Pancreas (tissue), 10 donors: ENCODE results near the gene APBA2. TPM values are rescaled to one million over a fixed set of nuclear protein-coding genes. Genes with fewer than 3 reads are reported as not detected.

Source experiments
- ATAC-seq, 4 donors: fragments of 200-7000 bp; cut with Tn5 transposase; one replicate each; pipeline versions ENCODE4 v1.8.0 to v1.9.1; 2020; ENCODE audit warnings: mild to moderate bottlenecking in 4 of 4, moderate library complexity in 4 of 4
- DNase-seq, 6 donors: peaks; one replicate each; pipeline ENCODE4 v3.0.0-alpha.2; 2020
- FAIRE-seq: peaks from 2 replicates; lab custom pipeline; 2012; peaks lifted over from hg19 to GRCh38; lab: Jason Lieb, UNC
- H3K27ac ChIP-seq, 4 donors: fragments of 200-600 bp; sonication (generic); 1 replicate in 3 of 4; 2 replicates in 1 of 4; pipeline versions ENCODE4 v1.5.0 to v1.8.0; 2020
- H3K27me3 ChIP-seq, 4 donors: fragments of 200-600 bp; one replicate each; pipeline ENCODE4 v1.8.0; 2021
- H3K36me3 ChIP-seq, 3 donors: fragments of 200-600 bp; sonication (generic) in 1 of 3; one replicate each; pipeline versions ENCODE4 v1.5.0 to v1.8.0; 2020 to 2021
- H3K4me1 ChIP-seq, 3 donors: fragments of 200-600 bp; one replicate each; pipeline ENCODE4 v1.8.0; 2021
- H3K4me3 ChIP-seq, 4 donors: fragments of 200-600 bp; sonication (generic) in 2 of 4; one replicate each; pipeline versions ENCODE4 v1.5.0 to v1.8.0; 2020 to 2021
- H3K9me3 ChIP-seq, 4 donors: fragments of 200-600 bp; one replicate each; pipeline ENCODE4 v1.8.0; 2021
- WGBS, 2 donors: extraction: QIAGEN DNeasy Blood & Tissue Kit; methylation state at CpG; one replicate each; pipeline ENCODE4 v1.1.7; 2013; 5-methylcytosine and 5-hydroxymethylcytosine counted together
- intact Hi-C, 3 donors: fragments of 100-400 bp; cut with DNase I; formaldehyde crosslinking; loops; one replicate each; pipeline versions ENCODE4 v1.11.1 to v1.14.2; 2022
- polyA plus RNA-seq, 2 donors: library from polyadenylated mRNA; stranded (reverse); fragments of 200-250 nt; gene quantifications; one replicate each; pipeline ENCODE4 v1.2.3, GENCODE V29; 2013
- total RNA-seq, 6 donors: library from RNA; stranded (reverse); fragmentation: NEBNext Ultra II Directional in 4 of 6; extraction: Animal tissue kit (Norgen Biotek cat#: 25700) in 4 of 6; gene quantifications; one replicate each; pipeline versions ENCODE4 v1.2.1 to v1.2.4, GENCODE V29; 2021 to 2023
- TF ChIP-seq, protein P1 (sequence below), 4 donors: fragments of 200-600 bp; sonication (generic) in 3 of 4; IDR thresholded peaks; one replicate each; pipeline versions ENCODE4 v1.5.0 to v1.8.0; 2021; ENCODE audit warnings: antibody characterized with exemption in 4 of 4
- donor health status: healthy with polysubstance abuse.
- donor health status: DM: no; HTN: no; CAD: no; lungs with moderate emphysema.
- donor health status: DM: no; HTN: no; CAD: no.
- donor health status: control.
- donor health status: control.
- donor health status: Bipolar disorder and iron deficiency.
- donor health status: DM: yes; HTN: yes; CAD: no.
- donor health status: DM: no; HTN: no; CAD: no.
- donor health status: DM: no; HTN: no; CAD: no.
- donor health status: DM: yes; HTN: yes; CAD: no.

APBA2 gene
- total and polyA plus RNA-seq, 8 donors, result 3.9 to 10.3 (median 6.7) TPM

DNA sequence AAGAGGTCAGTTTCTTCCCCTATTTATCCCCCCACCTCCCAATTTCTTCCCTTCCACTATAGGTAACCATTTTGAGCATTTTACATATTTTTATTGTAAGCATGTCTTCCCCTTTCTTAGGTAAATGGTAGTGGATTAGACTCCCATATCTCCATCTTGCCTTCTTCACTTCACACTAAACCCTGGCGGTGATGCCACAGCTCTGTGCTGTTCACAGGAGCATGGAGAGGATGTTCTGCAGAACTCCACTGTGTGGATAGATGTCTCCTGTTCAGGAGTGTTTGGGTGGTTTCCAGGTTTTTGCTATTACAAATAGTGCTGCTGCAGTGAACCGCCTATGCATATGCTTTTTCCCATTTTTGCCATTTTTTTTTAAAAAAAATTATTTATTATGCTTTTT lies 201.1 kb downstream of the APBA2 start:
- whole genome bisulfite sequencing, 2 donors, result 90% methylated on average over 2 of the region's 2 CpGs
- no peaks in the 10 kb centered on the region for H3K27me3 ChIP-seq
- TF ChIP-seq, protein P1, sequence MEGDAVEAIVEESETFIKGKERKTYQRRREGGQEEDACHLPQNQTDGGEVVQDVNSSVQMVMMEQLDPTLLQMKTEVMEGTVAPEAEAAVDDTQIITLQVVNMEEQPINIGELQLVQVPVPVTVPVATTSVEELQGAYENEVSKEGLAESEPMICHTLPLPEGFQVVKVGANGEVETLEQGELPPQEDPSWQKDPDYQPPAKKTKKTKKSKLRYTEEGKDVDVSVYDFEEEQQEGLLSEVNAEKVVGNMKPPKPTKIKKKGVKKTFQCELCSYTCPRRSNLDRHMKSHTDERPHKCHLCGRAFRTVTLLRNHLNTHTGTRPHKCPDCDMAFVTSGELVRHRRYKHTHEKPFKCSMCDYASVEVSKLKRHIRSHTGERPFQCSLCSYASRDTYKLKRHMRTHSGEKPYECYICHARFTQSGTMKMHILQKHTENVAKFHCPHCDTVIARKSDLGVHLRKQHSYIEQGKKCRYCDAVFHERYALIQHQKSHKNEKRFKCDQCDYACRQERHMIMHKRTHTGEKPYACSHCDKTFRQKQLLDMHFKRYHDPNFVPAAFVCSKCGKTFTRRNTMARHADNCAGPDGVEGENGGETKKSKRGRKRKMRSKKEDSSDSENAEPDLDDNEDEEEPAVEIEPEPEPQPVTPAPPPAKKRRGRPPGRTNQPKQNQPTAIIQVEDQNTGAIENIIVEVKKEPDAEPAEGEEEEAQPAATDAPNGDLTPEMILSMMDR (IDR thresholded peaks at IDR 0.05), result no peak
- H3K4me3 ChIP-seq, result no peak overlapping the region
- H3K9me3 ChIP-seq, result no peaks in the 10 kb centered on the region
- ATAC-seq (no peak), FAIRE-seq (no peak), DNase-seq (no peak)
- no peaks in the 10 kb centered on the region for H3K4me1 ChIP-seq
- no peak overlapping the region for H3K27ac ChIP-seq
- no peaks in the 10 kb centered on the region for H3K36me3 ChIP-seq
- intact Hi-C loops, result no loop called here

DNA sequence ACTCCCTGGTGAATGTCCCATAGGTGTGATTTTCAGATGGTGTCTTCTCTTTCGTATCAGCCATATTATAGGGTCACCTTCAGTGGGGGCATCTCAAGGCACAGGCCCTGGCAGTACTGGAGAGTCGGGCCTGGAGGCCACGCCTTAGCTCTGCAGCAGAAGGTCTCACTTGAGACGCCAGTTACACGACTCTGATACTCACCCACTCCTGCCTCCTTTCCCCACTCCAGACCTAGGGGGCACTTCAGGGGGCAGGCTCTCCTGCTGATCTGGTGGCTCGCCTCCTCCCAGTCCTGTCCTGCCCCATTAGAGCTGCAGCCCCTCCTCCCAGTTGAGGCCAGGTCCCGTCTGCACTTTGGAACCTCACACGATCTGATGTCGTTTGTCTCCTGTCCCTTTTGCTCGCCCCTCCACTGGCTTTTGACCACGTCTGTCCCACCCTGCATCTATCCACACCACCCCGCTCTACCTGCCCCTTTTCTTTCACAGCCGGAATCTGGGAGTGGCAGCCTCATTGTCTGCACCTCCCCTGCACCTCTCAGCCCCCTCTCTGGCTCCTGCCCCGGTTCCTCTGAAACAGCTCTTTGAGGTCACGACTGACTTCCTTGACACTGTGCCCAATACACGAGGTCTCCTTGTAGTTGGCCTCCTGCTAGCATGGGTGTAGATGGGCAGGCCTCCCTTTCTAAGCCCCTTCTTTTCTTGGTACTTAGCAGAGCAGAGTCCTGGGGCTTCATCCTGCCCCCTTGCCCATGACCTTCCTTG lies 201.9 kb downstream of the APBA2 start:
- Histone ChIP-seq H3K27ac (no peak overlapping the region), H3K4me1 (no peaks in the 10 kb centered on the region), H3K36me3 (no peaks in the 10 kb centered on the region), H3K27me3 (no peaks in the 10 kb centered on the region), H3K4me3 (no peak overlapping the region), H3K9me3 (no peaks in the 10 kb centered on the region)
- intact Hi-C loops, result no loop called here
- FAIRE-seq, result no peak
- no peak for DNase-seq
- TF ChIP-seq, protein P1 (IDR thresholded peaks at IDR 0.05), result no peak
- no peak for ATAC-seq
- WGBS, 2 donors, result 83 to 84% methylated on average over 16 of the region's 16 CpGs

DNA sequence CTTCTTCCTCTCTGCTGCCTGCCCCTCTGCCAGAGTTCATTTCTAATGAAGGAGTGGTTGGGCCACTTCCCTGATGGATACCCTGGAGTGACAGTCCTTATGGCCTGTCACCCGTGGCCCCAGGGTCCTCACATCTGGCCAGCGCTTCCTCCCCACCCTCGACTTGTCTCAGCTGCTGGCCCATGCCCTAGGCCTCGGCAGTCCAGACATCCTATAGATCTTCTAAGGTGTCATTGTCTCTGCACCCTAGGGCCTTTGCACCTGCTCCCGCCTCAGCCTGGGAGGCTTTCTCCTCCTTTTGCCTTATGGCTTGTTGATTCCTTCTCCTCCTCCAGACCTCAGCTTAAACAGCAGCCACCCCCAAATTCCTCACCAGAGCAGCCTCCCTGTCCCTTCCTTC lies 202.9 kb downstream of the APBA2 start:
- intact Hi-C loops, result no loop called here
- H3K27me3 ChIP-seq, result no peaks in the 10 kb centered on the region
- WGBS, 2 donors, result 92 to 93% methylated on average over 5 of the region's 5 CpGs
- DNase-seq (no peak), ATAC-seq (no peak), FAIRE-seq (no peak)
- H3K4me3 ChIP-seq, result no peak overlapping the region
- H3K36me3 ChIP-seq, result no peaks in the 10 kb centered on the region
- TF ChIP-seq, protein P1 (IDR thresholded peaks at IDR 0.05), result no peak
- H3K27ac ChIP-seq, result no peak overlapping the region
- H3K9me3 ChIP-seq, result no peaks in the 10 kb centered on the region
- H3K4me1 ChIP-seq, result no peaks in the 10 kb centered on the region

DNA sequence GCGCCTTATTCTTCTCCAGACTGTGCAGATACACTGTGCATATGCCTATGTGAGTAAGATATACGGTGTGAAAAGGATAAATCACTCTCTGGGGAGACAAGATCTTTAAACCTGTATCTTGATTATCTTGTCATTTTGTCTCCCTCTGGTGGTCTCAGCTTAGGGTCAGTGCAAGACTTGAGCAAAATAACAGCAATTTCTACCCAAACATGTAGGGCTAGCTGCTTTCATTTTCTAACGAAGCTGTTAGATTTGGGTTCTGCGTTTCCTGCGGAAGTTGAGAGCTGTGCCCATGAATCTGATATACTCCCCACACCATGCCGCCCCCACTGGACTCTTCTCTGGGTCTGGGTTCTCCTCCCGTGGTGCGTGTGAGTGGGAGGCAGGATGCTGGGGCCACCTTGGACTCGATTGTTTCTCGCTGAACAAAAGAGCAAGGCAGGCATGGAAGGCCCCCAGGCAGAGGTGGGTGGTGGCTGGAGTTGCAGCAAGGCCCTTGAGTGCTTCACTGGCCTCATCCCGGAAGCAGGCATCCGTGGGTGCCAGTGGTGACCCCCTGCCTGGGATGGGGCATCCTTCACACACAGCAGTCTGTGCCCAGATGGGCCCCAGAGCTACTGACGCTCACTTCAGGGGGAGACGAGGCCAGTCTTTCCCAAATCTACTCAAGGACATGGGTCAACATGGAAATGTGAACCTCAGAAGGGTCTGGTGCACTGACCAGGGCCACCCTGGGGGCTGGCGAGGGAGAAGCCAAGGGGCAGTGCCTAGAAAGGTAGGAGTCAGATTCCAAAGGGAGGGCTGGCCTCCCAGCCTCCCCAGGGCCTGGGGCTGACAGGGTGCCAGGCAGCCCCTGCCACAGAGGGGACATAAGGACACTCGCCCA lies 204.2 kb downstream of the APBA2 start:
- no peak overlapping the region for H3K4me3 ChIP-seq
- TF ChIP-seq, protein P1 (IDR thresholded peaks at IDR 0.05), result no peak
- no peaks in the 10 kb centered on the region for H3K4me1 ChIP-seq
- FAIRE-seq, result no peak
- intact Hi-C loops, result no loop called here
- DNase-seq, result no peak
- H3K27ac ChIP-seq, result no peak overlapping the region
- no peak for ATAC-seq
- H3K9me3 ChIP-seq, result no peaks in the 10 kb centered on the region
- no peaks in the 10 kb centered on the region for H3K36me3 ChIP-seq
- no peaks in the 10 kb centered on the region for H3K27me3 ChIP-seq
- 82 to 84% methylated on average over 16 of the region's 16 CpGs for WGBS, 2 donors
